Adrenal gland (tissue), 12 donors: Measurements from ENCODE around the gene AFF1. TPM values are rescaled to one million over a fixed set of nuclear protein-coding genes. Genes with fewer than 3 reads are reported as not detected.

Experiments used
- DNase-seq, 7 donors: peaks; one replicate each; pipeline ENCODE4 v3.0.0-alpha.2; 2019 to 2020
- H3K27ac ChIP-seq, 5 donors: fragments of 200-600 bp; sonication (generic) in 4 of 5; 1 replicate in 3 of 5; 2 replicates in 2 of 5; pipeline versions ENCODE4 v1.5.1 to v1.8.0; 2016 to 2020; ENCODE audit warnings: mild to moderate bottlenecking in 1 of 5
- H3K27me3 ChIP-seq: fragments of 200-600 bp; 2 replicates; pipeline ENCODE4 v1.8.0; 2021
- H3K36me3 ChIP-seq, 2 donors: fragments of 200-600 bp; replicated peaks in 1 of 2; 1 replicate in 1 of 2; 2 replicates in 1 of 2; pipeline versions ENCODE4 v1.5.1 to v1.8.0; 2018 to 2022
- H3K4me1 ChIP-seq, 2 donors: fragments of 200-600 bp; replicated peaks in 1 of 2; 1 replicate in 1 of 2; 2 replicates in 1 of 2; pipeline versions ENCODE4 v1.5.1 to v1.8.0; 2018 to 2021
- H3K4me3 ChIP-seq, 4 donors: fragments of 200-600 bp; sonication (generic) in 3 of 4; one replicate each; pipeline ENCODE4 v1.5.1; 2016 to 2018
- H3K9me3 ChIP-seq, 3 donors: fragments of 200-600 bp; sonication (generic) in 1 of 3; replicated peaks in 1 of 3; 1 replicate in 2 of 3; 2 replicates in 1 of 3; pipeline versions ENCODE4 v1.5.1 to v1.8.0; 2016 to 2021
- CTCF ChIP-seq, 6 experiments: fragments of 450-650 bp in 4 of 6; fragments of 200-600 bp in 2 of 6; sonication (generic) in 1 of 6; IDR thresholded peaks; 1 replicate in 5 of 6; 2 replicates in 1 of 6; pipeline versions ENCODE4 v1.5.1 to v1.8.0; 2016 to 2021; ENCODE audit warnings: antibody characterized with exemption in 6 of 6, mild to moderate bottlenecking in 2 of 6, moderate library complexity in 1 of 6
- POLR2A ChIP-seq, 2 donors: fragments of 450-650 bp; IDR thresholded peaks; one replicate each; pipeline ENCODE4 v1.6.1; 2017; ENCODE audit warnings: antibody characterized with exemption in 2 of 2, mild to moderate bottlenecking in 2 of 2, moderate library complexity in 1 of 2
- WGBS, 4 donors: extraction: QIAGEN DNeasy Blood & Tissue Kit in 2 of 4; methylation state at CpG; one replicate each; pipeline versions ENCODE4 v1.1.5 to v1.1.7; 2013 to 2017; 5-methylcytosine and 5-hydroxymethylcytosine counted together
- intact Hi-C, 2 donors: fragments of 100-400 bp; cut with DNase I; formaldehyde crosslinking; loops; one replicate each; pipeline versions ENCODE4 v1.14.1 to v1.15.0; 2022 to 2023
- polyA plus RNA-seq, 3 donors: library from polyadenylated mRNA; stranded (reverse); fragments of 200-250 nt in 2 of 3; fragments of 350-450 nt in 1 of 3; fragmentation: Illumina TruSeq in 1 of 3; extraction: RNeasy Lipid Tissue Mini Kit (QIAGEN cat#74804) in 1 of 3; gene quantifications; one replicate each; pipeline ENCODE4 v1.2.3, GENCODE V29; 2013 to 2014
- total RNA-seq, 9 donors: library from RNA; depleted of rRNA in 4 of 9; stranded (reverse); fragments of >200 nt in 4 of 9; fragments of 120-200 nt in 1 of 9; fragmentation: NEBNext Ultra II Directional in 1 of 9; extraction: Animal tissue kit (Norgen Biotek cat#: 25700) in 1 of 9; gene quantifications; one replicate each; pipeline versions ENCODE4 v1.1.0 to v1.2.4, GENCODE V29; 2013 to 2023
- donor health status: healthy with polysubstance abuse.
- donor health status: Bipolar disorder and iron deficiency.
- donor health status: DM: yes; HTN: yes; CAD: no.
- donor health status: DM: no; HTN: no; CAD: no.
- donor health status: DM: no; HTN: no; CAD: no.
- donor health status: DM: yes; HTN: yes; CAD: no.

Gene AFF1
- total and polyA plus RNA-seq, 12 donors, result 9.9 to 109 (median 52.3) TPM

GRCh38 chr4:87024201-87024600, 89.4 kb downstream of the AFF1 start:
- H3K9me3 ChIP-seq, result no peaks in the 10 kb centered on the region
- no peak for DNase-seq
- H3K4me1 ChIP-seq, result peaks cover 31 to 84% of the 10 kb centered on the region in 2 donors
- H3K36me3 ChIP-seq, result no peaks in the 10 kb centered on the region
- peak overlapping the region in 3 of 5 donors; percentile 8 to 46 (median 23) for H3K27ac ChIP-seq
- WGBS, 4 donors, result 56 to 84% (median 71%) methylated on average over 1 of the region's 1 CpG
- no peaks in the 10 kb centered on the region for H3K27me3 ChIP-seq
- TF ChIP-seq CTCF (IDR thresholded peaks at IDR 0.05) (no peak), POLR2A (IDR thresholded peaks at IDR 0.05) (no peak)
- H3K4me3 ChIP-seq, result no peak overlapping the region
- intact Hi-C loops, result no loop called here

- WGBS, 4 donors, result 68 to 74% (median 69%) methylated on average over 5 of the region's 5 CpGs
- H3K4me1 ChIP-seq, result peaks cover 34 to 87% of the 10 kb centered on the region in 2 donors
- intact Hi-C loops, result no loop called here
Observed at GRCh38 chr4:87025023-87025613, 90.3 kb downstream of the AFF1 start.

DNA sequence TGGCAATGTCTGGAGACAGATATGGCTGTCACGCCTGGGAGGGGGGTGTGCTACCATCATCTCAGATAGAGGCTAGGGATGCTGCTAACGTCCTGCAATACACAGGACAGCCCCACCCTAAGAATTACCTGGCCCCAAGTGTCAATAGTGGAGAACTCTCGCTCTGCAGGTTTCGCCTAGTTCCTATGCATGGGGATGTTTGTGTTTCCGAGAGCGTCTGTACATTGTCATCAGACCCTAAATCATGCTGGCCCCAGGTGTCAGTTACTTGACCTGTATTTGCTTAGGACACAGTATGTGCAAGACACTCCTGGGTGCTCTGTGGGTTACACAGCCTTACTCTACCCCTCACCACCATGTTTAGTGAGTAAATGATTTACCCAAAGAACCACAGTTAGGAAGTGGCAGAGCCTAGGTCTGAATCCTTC, 90.8 kb downstream of the AFF1 start:
- Histone ChIP-seq H3K27me3 (no peaks in the 10 kb centered on the region), H3K36me3 (no peaks in the 10 kb centered on the region), H3K9me3 (no peaks in the 10 kb centered on the region), H3K4me1 (peaks cover 38 to 88% of the 10 kb centered on the region in 2 donors), H3K4me3 (no peak overlapping the region), H3K27ac (peak overlapping the region in 1 of 5 donors; percentile 27)
- no peak for TF ChIP-seq POLR2A (IDR thresholded peaks at IDR 0.05)
- TF ChIP-seq CTCF (IDR thresholded peaks at IDR 0.05), result no peak
- 75 to 93% (median 89%) methylated on average over 2 to 6 of the region's 6 CpGs for WGBS, 4 donors
- intact Hi-C loops, result no loop called here
- DNase-seq, result no peak

More at GRCh38 chr4:87025023-87025613, 90.3 kb downstream of the AFF1 start:
- Histone ChIP-seq H3K9me3 (no peaks in the 10 kb centered on the region), H3K36me3 (no peaks in the 10 kb centered on the region), H3K4me3 (no peak overlapping the region), H3K27ac (peak overlapping the region in 1 of 5 donors; percentile 27), H3K27me3 (no peaks in the 10 kb centered on the region)
- DNase-seq, result no peak
- TF ChIP-seq POLR2A (IDR thresholded peaks at IDR 0.05) (no peak), CTCF (IDR thresholded peaks at IDR 0.05) (no peak)

DNA sequence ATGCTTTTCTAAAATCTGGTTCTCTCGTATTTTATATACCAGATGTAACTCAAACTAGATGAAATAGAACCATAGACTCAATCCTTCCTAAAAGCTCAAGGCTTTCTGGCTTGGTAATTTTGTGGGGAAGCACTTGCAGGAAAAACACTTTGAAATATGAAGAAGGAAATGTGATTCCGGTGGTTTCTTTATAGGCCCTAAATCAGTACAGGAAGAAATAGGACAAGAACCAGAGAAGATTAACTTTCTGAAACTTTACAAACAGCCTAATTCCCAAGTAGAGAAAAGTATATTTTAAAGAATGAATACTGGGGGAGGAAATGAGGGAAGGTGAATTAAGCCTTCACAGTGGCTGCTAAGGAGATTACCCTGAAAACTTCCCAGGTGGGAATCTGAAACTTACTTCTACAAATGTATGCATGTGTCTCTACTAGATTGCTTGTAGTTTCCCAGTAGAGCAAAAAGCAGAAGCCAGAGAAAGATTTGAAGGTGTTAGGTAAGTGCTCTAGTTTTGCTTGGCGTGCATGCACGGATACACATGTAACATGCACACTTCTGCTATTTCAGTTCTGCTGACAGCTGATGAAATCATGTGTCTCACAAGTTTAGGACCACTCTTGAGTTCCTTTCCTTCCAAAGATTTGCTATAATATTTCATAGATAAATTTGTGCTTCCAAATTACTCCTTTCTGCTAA, 92.1 kb downstream of the AFF1 start:
- Histone ChIP-seq H3K27me3 (no peaks in the 10 kb centered on the region), H3K4me3 (no peak overlapping the region), H3K36me3 (no peaks in the 10 kb centered on the region), H3K27ac (peak overlapping the region in 3 of 5 donors; percentile 31 to 39 (median 34)), H3K9me3 (no peaks in the 10 kb centered on the region), H3K4me1 (peaks cover 50 to 92% of the 10 kb centered on the region in 2 donors)
- no peak for TF ChIP-seq POLR2A (IDR thresholded peaks at IDR 0.05)
- TF ChIP-seq CTCF (IDR thresholded peaks at IDR 0.05), result no peak
- WGBS, 4 donors, result 48 to 63% (median 52%) methylated on average over 4 of the region's 4 CpGs
- intact Hi-C loops, result no loop called here
- DNase-seq, result peak in 1 of 7 donors; percentile 22
